Stomach (tissue), 9 donors: Measurements from ENCODE around the gene BMPR2. TPM values are rescaled to one million over a fixed set of nuclear protein-coding genes. Genes with fewer than 3 reads are reported as not detected.
A peak's percentile ranks its signal among the peaks of the same experiment; 100 is the strongest.
"Not testable (repeated sequence)": the region's sequence is repeated elsewhere in the genome, so short reads cannot be mapped to it uniquely, and the experiment has no call there.

ENCODE experiments used
- DNase-seq, 2 donors: peaks; one replicate each; pipeline versions ENCODE4 v3.0.0 to v3.0.0-alpha.2; 2013 to 2019
- H3K27ac ChIP-seq, 5 donors: fragments of 200-600 bp in 4 of 5; sonication (generic) in 4 of 5; one replicate each; pipeline ENCODE4 v1.5.1; 2013 to 2019; ENCODE audit warnings: mild to moderate bottlenecking in 1 of 5, moderate library complexity in 1 of 5
- H3K27me3 ChIP-seq, 3 donors: fragments of 200-600 bp; sonication (generic); one replicate each; pipeline ENCODE4 v1.5.1; 2017 to 2019; ENCODE audit warnings: mixed run types in 1 of 3
- H3K36me3 ChIP-seq, 4 donors: fragments of 200-600 bp; sonication (generic); 1 replicate in 3 of 4; 2 replicates in 1 of 4; pipeline ENCODE4 v1.5.1; 2016 to 2019
- H3K4me1 ChIP-seq, 4 donors: fragments of 200-600 bp; sonication (generic); one replicate each; pipeline ENCODE4 v1.5.1; 2016 to 2019
- H3K4me3 ChIP-seq, 4 donors: fragments of 200-600 bp; sonication (generic) in 3 of 4; one replicate each; pipeline ENCODE4 v1.5.1; 2016 to 2019; ENCODE audit warnings: mild to moderate bottlenecking in 1 of 4
- H3K9me3 ChIP-seq, 4 donors: fragments of 200-600 bp; sonication (generic); one replicate each; pipeline ENCODE4 v1.5.1; 2016 to 2019
- CTCF ChIP-seq, 7 experiments: fragments of 450-650 bp in 4 of 7; fragments of 200-600 bp in 3 of 7; sonication (generic) in 3 of 7; IDR thresholded peaks; one replicate each; pipeline ENCODE4 v1.5.1; 2016 to 2019; ENCODE audit warnings: antibody characterized with exemption in 7 of 7, control low read depth in 2 of 7, mild to moderate bottlenecking in 1 of 7
- EP300 ChIP-seq: sonication (generic); formaldehyde crosslinking; IDR thresholded peaks from one replicate; pipeline ENCODE4 v1.6.1; 2017; ENCODE audit warnings: antibody characterized with exemption
- POLR2A ChIP-seq, 4 donors: fragments of 450-650 bp; IDR thresholded peaks; one replicate each; pipeline ENCODE4 v1.6.1; 2016; ENCODE audit warnings: antibody characterized with exemption in 4 of 4, control low read depth in 2 of 4, mild to moderate bottlenecking in 1 of 4, moderate library complexity in 1 of 4
- POLR2AphosphoS5 ChIP-seq, 3 donors: sonication (generic); formaldehyde crosslinking; IDR thresholded peaks; one replicate each; pipeline ENCODE4 v1.6.1; 2016; ENCODE audit warnings: antibody characterized with exemption in 3 of 3
- WGBS, 5 donors: extraction: QIAGEN DNeasy Blood & Tissue Kit in 3 of 5; methylation state at CpG; one replicate each; pipeline versions ENCODE4 v1.1.5 to v1.1.7; 2013 to 2018; 5-methylcytosine and 5-hydroxymethylcytosine counted together
- intact Hi-C: fragments of 100-400 bp; cut with DNase I; formaldehyde crosslinking; loops from one replicate; pipeline ENCODE4 v1.15.1; 2023; ENCODE audit warnings: low total_unique reads
- polyA plus RNA-seq, 3 donors: library from polyadenylated mRNA; stranded (reverse); fragments of 200-250 nt; gene quantifications; one replicate each; pipeline ENCODE4 v1.2.3, GENCODE V29; 2013
- total RNA-seq, 5 donors: library from RNA; depleted of rRNA; stranded (reverse); fragments of >200 nt; gene quantifications; one replicate each; pipeline versions ENCODE4 v1.1.0 to v1.2.3, GENCODE V29; 2014 to 2016
- donor health status: healthy with polysubstance abuse.
- donor health status: Bipolar disorder and iron deficiency.
- donor health status: healthy.

Gene BMPR2
- total and polyA plus RNA-seq, 8 donors, result 2.8 to 48.3 (median 16.2) TPM

GRCh38 chr2:202361108-202361507, 15.0 kb upstream of the BMPR2 start:
- DNase-seq, result peak in 1 of 2 donors; percentile 66
- TF ChIP-seq POLR2AphosphoS5 (IDR thresholded peaks at IDR 0.05), result no peak
- no peak for TF ChIP-seq POLR2A (IDR thresholded peaks at IDR 0.05)
- no peak for TF ChIP-seq CTCF (IDR thresholded peaks at IDR 0.05)
- WGBS, 5 donors, result 78 to 89% (median 82%) methylated on average over 4 of the region's 4 CpGs

GRCh38 chr2:202373490-202373889, 2.6 kb upstream of the BMPR2 start:
- peaks cover 0 to 13% (median 7%) of the 10 kb centered on the region in 4 donors for H3K4me1 ChIP-seq
- intact Hi-C loops, result no loop called here
- H3K27ac ChIP-seq, result no peak overlapping the region
- H3K4me3 ChIP-seq, result no peak overlapping the region
- no peaks in the 10 kb centered on the region for H3K9me3 ChIP-seq
- H3K36me3 ChIP-seq, result no peaks in the 10 kb centered on the region
- DNase-seq, result no peak
- H3K27me3 ChIP-seq, result no peaks in the 10 kb centered on the region
- WGBS, 5 donors, result 82 to 90% (median 88%) methylated on average over 7 of the region's 7 CpGs
- TF ChIP-seq CTCF (IDR thresholded peaks at IDR 0.05), result no peak
- no peak for TF ChIP-seq POLR2A (IDR thresholded peaks at IDR 0.05)
- no peak for TF ChIP-seq EP300
- no peak for TF ChIP-seq POLR2AphosphoS5 (IDR thresholded peaks at IDR 0.05)

More at GRCh38 chr2:202361108-202361507, 15.0 kb upstream of the BMPR2 start:
- Histone ChIP-seq H3K4me3 (no peak overlapping the region), H3K4me1 (no peaks in the 10 kb centered on the region), H3K27me3 (no peaks in the 10 kb centered on the region), H3K36me3 (peaks cover 0 to 4% (median 0%) of the 10 kb centered on the region in 4 donors), H3K27ac (no peak overlapping the region), H3K9me3 (no peaks in the 10 kb centered on the region)
- intact Hi-C loops, result no loop called here

- DNase-seq, H3K36me3 ChIP-seq, intact Hi-C loops, H3K27me3 ChIP-seq, H3K9me3 ChIP-seq: not testable (repeated sequence)
- H3K4me3 ChIP-seq, result peak overlapping the region; percentile 73 to 96 (median 90)
- peaks cover 5 to 22% (median 12%) of the 10 kb centered on the region in 4 donors for H3K4me1 ChIP-seq
- WGBS, 5 donors, result 86 to 93% (median 88%) methylated on average over 22 of the region's 22 CpGs
- peak overlapping the region in 4 of 5 donors; percentile 91 to 99 (median 98) for H3K27ac ChIP-seq
These were observed 1.7 kb upstream of the BMPR2 start for GRCh38 chr2:202374383-202374782.

- peak in 2 of 3 donors; percentile 1 to 44 for TF ChIP-seq POLR2AphosphoS5 (IDR thresholded peaks at IDR 0.05)
- no peak for TF ChIP-seq POLR2A (IDR thresholded peaks at IDR 0.05)
- 0 to 1% (median 1%) methylated on average over 33 of the region's 33 CpGs for WGBS, 5 donors
- intact Hi-C loops, result no loop called here
- no peaks in the 10 kb centered on the region for H3K36me3 ChIP-seq
- H3K4me3 ChIP-seq, result peak overlapping the region; percentile 73 to 96 (median 90)
- H3K9me3 ChIP-seq, result no peaks in the 10 kb centered on the region
- H3K27ac ChIP-seq, result peak overlapping the region; percentile 91 to 99 (median 98)
- peaks cover 11 to 29% (median 18%) of the 10 kb centered on the region in 4 donors for H3K4me1 ChIP-seq
- peak; percentile 29 to 92 for DNase-seq
- no peaks in the 10 kb centered on the region for H3K27me3 ChIP-seq
These were observed 1.0 kb upstream of the BMPR2 start for GRCh38 chr2:202375033-202375608.

- H3K27ac ChIP-seq, result peak overlapping the region; percentile 91 to 99 (median 98)
- 0 to 1% (median 0%) methylated on average over 32 to 69 of the region's 69 CpGs for WGBS, 5 donors
- H3K36me3 ChIP-seq, result no peaks in the 10 kb centered on the region
- peak overlapping the region; percentile 73 to 96 (median 90) for H3K4me3 ChIP-seq
- H3K4me1 ChIP-seq, result peaks cover 11 to 43% (median 31%) of the 10 kb centered on the region in 4 donors
- peak in 1 of 2 donors; percentile 77 for DNase-seq
- intact Hi-C loops, result no loop called here
- TF ChIP-seq POLR2AphosphoS5 (IDR thresholded peaks at IDR 0.05) (peak in 1 of 3 donors; percentile 19), EP300 (no peak)
- no peaks in the 10 kb centered on the region for H3K9me3 ChIP-seq
- no peaks in the 10 kb centered on the region for H3K27me3 ChIP-seq
These were observed 506 bp downstream of the BMPR2 start for GRCh38 chr2:202376460-202377206.
